CD4-positive, alpha-beta memory T cell (primary cell): ENCODE data around the gene MOB3C. TPM values are rescaled to one million over a fixed set of nuclear protein-coding genes. Genes with fewer than 3 reads are reported as not detected.
"Not testable (repeated sequence)": the region's sequence is repeated elsewhere in the genome, so short reads cannot be mapped to it uniquely, and the experiment has no call there.

Source experiments
- CTCF ChIA-PET: fragments of 350-600 bp; sonication (Branson Sonifier 250); formaldehyde crosslinking; loops from one replicate; lab custom pipeline; 2021; ENCODE audit warnings: inconsistent platforms; ENCODE audit not compliant: partially characterized antibody; lab: Charles Lee
- POLR2A ChIA-PET: fragments of 350-600 bp; sonication (Branson Sonifier 250); formaldehyde crosslinking; loops from one replicate; lab custom pipeline; 2021; ENCODE audit not compliant: partially characterized antibody; lab: Charles Lee
- DNase-seq, 5 donors: peaks; one replicate each; pipeline versions ENCODE4 v3.0.0 to v3.0.0-alpha.2; 2020 to 2022; ENCODE audit warnings: mixed read lengths in 1 of 5
- H3K27ac ChIP-seq: one replicate; pipeline ENCODE4 v1.7.0; 2013; ENCODE audit warnings: low read depth, low read length
- H3K27me3 ChIP-seq: 2 replicates; pipeline ENCODE4 v1.7.0; 2013; ENCODE audit warnings: mild to moderate bottlenecking, low read length, moderate library complexity; ENCODE audit not compliant: insufficient read depth
- H3K36me3 ChIP-seq: 2 replicates; pipeline ENCODE4 v1.7.0; 2013; ENCODE audit warnings: mild to moderate bottlenecking, low read length, moderate library complexity; ENCODE audit not compliant: insufficient read depth
- H3K4me1 ChIP-seq: 2 replicates; pipeline ENCODE4 v1.7.0; 2013; ENCODE audit warnings: mild to moderate bottlenecking, low read length, moderate library complexity; ENCODE audit not compliant: insufficient read depth
- H3K4me3 ChIP-seq, 2 donors: one replicate each; pipeline ENCODE4 v1.7.0; 2013; ENCODE audit warnings: low read length in 2 of 2, mild to moderate bottlenecking in 1 of 2
- H3K9me3 ChIP-seq, 2 donors: one replicate each; pipeline ENCODE4 v1.7.0; 2013; ENCODE audit warnings: low read length in 2 of 2, control low read depth in 1 of 2; ENCODE audit not compliant: control insufficient read depth in 1 of 2
- H3K27ac Mint-ChIP-seq, 7 donors: one replicate each; pipeline ENCODE4 v1.8.0; 2020 to 2021; ENCODE audit warnings: mixed read lengths in 7 of 7, mild to moderate bottlenecking in 6 of 7, inconsistent platforms in 3 of 7, moderate library complexity in 3 of 7
- H3K27me3 Mint-ChIP-seq, 2 donors: one replicate each; pipeline ENCODE4 v1.8.0; 2020 to 2021; ENCODE audit warnings: mixed read lengths in 2 of 2
- H3K36me3 Mint-ChIP-seq, 2 donors: one replicate each; pipeline ENCODE4 v1.8.0; 2020 to 2021; ENCODE audit warnings: mixed read lengths in 2 of 2, inconsistent platforms in 1 of 2, mild to moderate bottlenecking in 1 of 2
- H3K4me1 Mint-ChIP-seq, 4 donors: one replicate each; pipeline ENCODE4 v1.8.0; 2020 to 2021; ENCODE audit warnings: mixed read lengths in 4 of 4, mild to moderate bottlenecking in 1 of 4
- H3K4me3 Mint-ChIP-seq, 8 donors: one replicate each; pipeline ENCODE4 v1.8.0; 2020 to 2021; ENCODE audit warnings: mixed read lengths in 8 of 8, mild to moderate bottlenecking in 7 of 8, moderate library complexity in 6 of 8, inconsistent platforms in 3 of 8
- H3K9me3 Mint-ChIP-seq, 8 donors: one replicate each; pipeline ENCODE4 v1.8.0; 2020 to 2021; ENCODE audit warnings: mixed read lengths in 8 of 8, mild to moderate bottlenecking in 5 of 8, inconsistent platforms in 3 of 8, moderate library complexity in 1 of 8
- intact Hi-C: fragments of 100-400 bp; cut with micrococcal nuclease; formaldehyde crosslinking; loops from one replicate; pipeline ENCODE4 v1.15.1; 2023
- polyA plus RNA-seq, 2 donors: library from polyadenylated mRNA; unstranded; fragments of 300-500 nt; fragmentation: Illumina TruSeq; gene quantifications; one replicate each; pipeline ENCODE4 v1.2.3, GENCODE V29; 2021
- total RNA-seq, 2 experiments: library from RNA; stranded (reverse); gene quantifications; one replicate each; pipeline ENCODE4 v1.2.3, GENCODE V29; 2021

Gene MOB3C
- 10 to 100 TPM; 27.8 to 29.5 TPM for total RNA-seq
- 10 to 100 TPM in 1 of 2 donors, 1 to 10 TPM in 1; 9.8 to 19.1 TPM for polyA plus RNA-seq

GRCh38 chr1:46616277-46617107 lies at the start of gene MOB3C:
Gene MOB3C (minus strand): TSS chr1:46616811. CDS start chr1:46613321, 3,490 bp downstream.
- Histone ChIP-seq H3K4me1 (peaks cover 51% of the 10 kb centered on the region), H3K27ac (peak within 1 kb of the TSS; percentile 81), H3K9me3 (no peaks in the 10 kb centered on the region), H3K27me3 (no peaks in the 10 kb centered on the region), H3K4me3 (peak within 1 kb of the TSS; percentile 82 to 96), H3K36me3 (no peaks in the 10 kb centered on the region)
- peaks cover 0 to 14% of the 10 kb centered on the region in 2 donors for H3K36me3 Mint-ChIP-seq
- ChIA-PET CTCF (interaction anchor here (0.8 to 3.2 kb wide), 7 partner anchors 12 to 109 kb away, joined by 3 to 37 read pairs (median 4); partner anchors contain the start of gene MKNK1), POLR2A (interaction anchor here (0.6 to 10.4 kb wide), 9 partner anchors 12 to 313 kb away, joined by 3 to 182 read pairs (median 4); partner anchors contain the start of genes ATPAF1, EFCAB14, LRRC41 and MKNK1)
- peak within 1 kb of the TSS; percentile 92 to 96 (median 94) for H3K4me3 Mint-ChIP-seq
- no peaks in the 10 kb centered on the region for H3K27me3 Mint-ChIP-seq
- H3K27ac Mint-ChIP-seq: peak within 1 kb of the TSS; percentile 87 to 97 (median 94)
- H3K9me3 Mint-ChIP-seq: no peaks in the 10 kb centered on the region
- peaks cover 22 to 57% (median 41%) of the 10 kb centered on the region in 4 donors for H3K4me1 Mint-ChIP-seq
- peak; percentile 62 to 74 (median 63) for DNase-seq
- intact Hi-C loops: loop anchor here (1.0 to 5.0 kb wide), 2 partner anchors 12 to 101 kb away; partner anchors contain the start of genes EFCAB14 and MKNK1

GRCh38 chr1:46665983-46666382 lies 49.4 kb upstream of the MOB3C start:
- ChIA-PET POLR2A (interaction anchor here (0.8 kb wide), 2 partner anchors 9 to 63 kb away, joined by 3 read pairs; no protein-coding TSS in a partner anchor), CTCF (no interaction called here)

GRCh38 chr1:46662919-46663318 lies 46.3 kb upstream of the MOB3C start:
- intact Hi-C loops: not testable (repeated sequence)

More at GRCh38 chr1:46665983-46666382, 49.4 kb upstream of the MOB3C start:
- no peaks in the 10 kb centered on the region for H3K27me3 ChIP-seq
- Mint-ChIP-seq H3K27me3 (no peaks in the 10 kb centered on the region), H3K36me3 (peaks cover 21 to 23% of the 10 kb centered on the region in 2 donors), H3K4me3 (peak overlapping the region in 4 of 8 donors; percentile 17 to 90 (median 86)), H3K9me3 (no peaks in the 10 kb centered on the region), H3K27ac (peak overlapping the region in 3 of 7 donors; percentile 36 to 51 (median 48)), H3K4me1 (peaks cover 15 to 26% (median 21%) of the 10 kb centered on the region in 4 donors)
- intact Hi-C loops: no loop called here
- no peak for DNase-seq
- peaks cover 5% of the 10 kb centered on the region for H3K36me3 ChIP-seq
- peaks cover 23% of the 10 kb centered on the region for H3K4me1 ChIP-seq
- no peak overlapping the region for H3K27ac ChIP-seq
- no peak overlapping the region for H3K4me3 ChIP-seq
- no peaks in the 10 kb centered on the region for H3K9me3 ChIP-seq

GRCh38 chr1:46660116-46660515 lies 43.5 kb upstream of the MOB3C start:
- H3K27me3 ChIP-seq, H3K27me3 Mint-ChIP-seq, H3K4me1 ChIP-seq, H3K9me3 ChIP-seq, DNase-seq, H3K27ac ChIP-seq, intact Hi-C loops, H3K9me3 Mint-ChIP-seq, H3K4me3 ChIP-seq: not testable (repeated sequence)
- CTCF ChIA-PET: interaction anchor here (1.5 kb wide), 1 partner anchor 11 kb away, joined by 3 read pairs; no protein-coding TSS in a partner anchor
- H3K4me3 Mint-ChIP-seq: peak overlapping the region in 2 of 8 donors; percentile 21 to 25
- H3K36me3 ChIP-seq: peaks cover 38% of the 10 kb centered on the region
- POLR2A ChIA-PET: interaction anchor here (0.7 kb wide), 1 partner anchor 26 kb away, joined by 3 read pairs; no protein-coding TSS in a partner anchor
- H3K27ac Mint-ChIP-seq: peak overlapping the region in 1 of 7 donors; percentile 80
- peaks cover 3 to 17% (median 7%) of the 10 kb centered on the region in 4 donors for H3K4me1 Mint-ChIP-seq
- H3K36me3 Mint-ChIP-seq: peaks cover 49 to 59% of the 10 kb centered on the region in 2 donors

More at GRCh38 chr1:46662919-46663318, 46.3 kb upstream of the MOB3C start:
- H3K4me3 ChIP-seq, H3K9me3 ChIP-seq, H3K9me3 Mint-ChIP-seq, H3K4me3 Mint-ChIP-seq, H3K27me3 Mint-ChIP-seq, CTCF ChIA-PET, H3K27ac ChIP-seq, H3K27me3 ChIP-seq, POLR2A ChIA-PET, H3K27ac Mint-ChIP-seq, DNase-seq: not testable (repeated sequence)
- Histone ChIP-seq H3K4me1 (peaks cover 23% of the 10 kb centered on the region), H3K36me3 (peaks cover 15% of the 10 kb centered on the region)
- H3K4me1 Mint-ChIP-seq: peaks cover 18 to 36% (median 23%) of the 10 kb centered on the region in 4 donors
- peaks cover 24 to 40% of the 10 kb centered on the region in 2 donors for H3K36me3 Mint-ChIP-seq

GRCh38 chr1:46659307-46659870 lies 42.8 kb upstream of the MOB3C start:
- CTCF ChIA-PET: interaction anchor here (1.5 kb wide), 1 partner anchor 10 kb away, joined by 3 read pairs; no protein-coding TSS in a partner anchor
- no peak for DNase-seq
- no peaks in the 10 kb centered on the region for H3K9me3 ChIP-seq
- H3K4me1 ChIP-seq: no peaks in the 10 kb centered on the region
- no peak overlapping the region for H3K27ac ChIP-seq
- peaks cover 36% of the 10 kb centered on the region for H3K36me3 ChIP-seq
- H3K9me3 Mint-ChIP-seq: peaks cover 0 to 5% (median 0%) of the 10 kb centered on the region in 8 donors
- H3K27ac Mint-ChIP-seq: peak overlapping the region in 2 of 7 donors; percentile 61 to 62
- intact Hi-C loops: no loop called here
- POLR2A ChIA-PET: no interaction called here
- peaks cover 49 to 59% of the 10 kb centered on the region in 2 donors for H3K36me3 Mint-ChIP-seq
- peaks cover 0 to 10% (median 4%) of the 10 kb centered on the region in 4 donors for H3K4me1 Mint-ChIP-seq
- H3K4me3 ChIP-seq: no peak overlapping the region
- H3K27me3 ChIP-seq: no peaks in the 10 kb centered on the region
- H3K4me3 Mint-ChIP-seq: no peak overlapping the region
- H3K27me3 Mint-ChIP-seq: no peaks in the 10 kb centered on the region

GRCh38 chr1:46657775-46658174 lies 41.2 kb upstream of the MOB3C start:
- ChIA-PET CTCF (no interaction called here), POLR2A (interaction anchor here (1.0 to 2.0 kb wide), 3 partner anchors 8 to 54 kb away, joined by 3 to 6 read pairs (median 3); partner anchors contain the start of genes ATPAF1 and MKNK1)
- Histone ChIP-seq H3K4me1 (no peaks in the 10 kb centered on the region), H3K9me3 (no peaks in the 10 kb centered on the region), H3K4me3 (no peak overlapping the region), H3K27ac (no peak overlapping the region), H3K27me3 (no peaks in the 10 kb centered on the region), H3K36me3 (peaks cover 33% of the 10 kb centered on the region)
- no peak for DNase-seq
- Mint-ChIP-seq H3K36me3 (peaks cover 55 to 64% of the 10 kb centered on the region in 2 donors), H3K27me3 (no peaks in the 10 kb centered on the region), H3K27ac (no peak overlapping the region), H3K9me3 (peaks cover 0 to 5% (median 0%) of the 10 kb centered on the region in 8 donors), H3K4me1 (peaks cover 0 to 10% (median 6%) of the 10 kb centered on the region in 4 donors), H3K4me3 (no peak overlapping the region)
- intact Hi-C loops: no loop called here
